Activated CD4-positive, alpha-beta T cell treated with anti-CD3 and anti-CD28 coated beads, Interleukin-2, amount 50 U/mL, for 4 hours (primary cell): ENCODE results near the gene UCK2.
"Not testable (repeated sequence)": the region's sequence is repeated elsewhere in the genome, so short reads cannot be mapped to it uniquely, and the experiment has no call there.

Experiments used
- DNase-seq, 2 experiments: peaks; one replicate each; pipeline ENCODE4 v3.0.0-alpha.2; 2020

UCK2 gene

DNA sequence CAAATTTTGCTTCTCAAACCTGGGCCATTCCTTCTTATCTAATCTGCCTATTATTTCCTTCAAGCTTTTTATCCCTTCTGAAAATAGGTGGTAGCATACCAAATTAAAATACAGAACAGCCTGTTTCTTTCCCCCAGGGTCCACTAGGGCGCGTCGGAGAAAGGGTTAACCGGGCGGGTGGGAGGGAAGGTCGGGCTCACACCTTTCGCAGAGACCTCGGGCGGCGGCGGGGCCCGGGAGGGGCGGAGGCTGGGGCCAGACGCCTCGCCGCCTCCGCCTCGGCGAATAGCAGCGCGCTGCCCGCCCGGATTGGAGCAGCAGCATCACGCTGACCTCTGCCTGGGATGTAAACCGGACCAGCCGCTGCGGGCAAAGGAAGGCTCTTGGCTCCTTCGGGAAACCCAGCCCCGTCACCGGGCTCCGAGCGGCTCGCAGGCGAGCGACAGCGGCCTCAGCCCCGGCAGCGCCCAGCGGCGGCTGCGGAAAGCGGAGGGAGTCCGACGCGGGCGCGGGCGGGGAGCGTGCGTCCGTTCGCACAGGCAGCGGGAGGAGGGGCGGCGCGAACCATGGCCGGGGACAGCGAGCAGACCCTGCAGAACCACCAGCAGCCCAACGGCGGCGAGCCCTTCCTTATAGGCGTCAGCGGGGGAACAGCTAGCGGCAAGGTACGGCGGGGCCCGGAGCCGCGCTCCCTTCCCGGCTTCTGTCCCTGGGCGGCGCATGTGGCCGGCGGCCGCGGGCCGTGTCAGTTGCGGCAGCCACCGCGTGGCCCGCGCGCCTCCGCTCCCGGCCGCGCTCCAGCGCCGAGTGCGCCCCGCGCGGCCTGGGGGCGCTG is at the start of gene UCK2:
UCK2 (plus strand) TSS at position 347 of the 835 bp plus-strand sequence; CDS start at position 567, 220 bp downstream.
- DNase-seq, result peak; percentile 28 to 37

DNA sequence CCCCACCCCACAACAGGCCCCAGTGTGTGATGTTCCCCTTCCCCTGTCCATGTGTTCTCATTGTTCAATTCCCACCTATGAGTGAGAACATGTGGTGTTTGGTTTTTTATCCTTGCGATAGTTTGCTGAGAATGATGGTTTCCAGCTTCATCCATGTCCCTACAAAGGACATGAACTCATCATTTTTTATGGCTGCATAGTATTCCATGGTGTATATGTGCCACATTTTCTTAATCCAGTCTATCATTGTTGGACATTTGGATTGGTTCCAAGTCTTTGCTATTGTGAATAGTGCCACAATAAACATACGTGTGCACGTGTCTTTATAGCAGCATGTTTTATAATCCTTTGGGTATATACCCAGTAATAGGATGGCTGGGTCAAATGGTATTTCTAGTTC is 49.2 kb upstream of the UCK2 start:
- not testable (repeated sequence) for DNase-seq

GRCh38 chr1:165783519-165783918 is 43.9 kb upstream of the UCK2 start:
- DNase-seq, result not testable (repeated sequence)

GRCh38 chr1:165787741-165788140 is 39.7 kb upstream of the UCK2 start:
- no peak for DNase-seq

DNA sequence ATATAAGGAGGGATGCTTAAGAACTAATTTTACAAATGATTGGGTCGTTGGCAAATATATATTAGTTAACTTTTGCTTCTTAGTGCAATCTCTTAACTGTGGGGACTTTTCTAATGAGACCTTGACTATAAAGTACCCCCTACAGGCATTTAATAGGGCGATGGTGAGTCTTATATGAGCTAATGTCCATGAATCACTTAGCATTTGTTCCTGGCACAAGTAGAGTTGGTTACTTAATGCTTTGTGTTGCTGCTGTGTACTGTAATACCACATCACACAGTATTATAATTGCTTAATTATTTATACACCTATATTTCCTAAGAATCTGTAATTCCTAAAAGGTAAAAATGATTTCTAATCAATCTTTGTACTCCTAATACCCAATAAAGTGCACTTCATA is 33.5 kb upstream of the UCK2 start:
- no peak for DNase-seq

DNA sequence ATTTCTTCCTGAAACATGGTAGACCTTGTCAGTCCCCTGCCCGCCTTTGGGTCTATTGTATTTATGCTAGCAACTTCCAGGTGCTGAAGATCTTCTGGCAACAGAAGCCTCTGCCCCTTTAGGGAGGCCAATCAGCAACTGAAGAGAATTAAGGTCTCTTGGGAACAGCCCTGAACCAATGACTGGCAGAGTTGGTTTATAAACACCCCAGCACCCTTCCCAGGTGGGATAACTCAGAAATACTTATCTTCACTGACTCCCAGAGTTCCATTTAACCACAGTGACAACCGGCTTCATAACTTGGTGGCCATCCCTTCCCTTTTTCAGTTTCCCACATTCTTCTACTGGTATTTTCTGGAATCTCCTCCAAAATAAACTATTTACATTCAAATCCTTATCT is 31.5 kb upstream of the UCK2 start:
- no peak for DNase-seq

- DNase-seq, result no peak
Measured at GRCh38 chr1:165799387-165799786, 28.0 kb upstream of the UCK2 start.

DNA sequence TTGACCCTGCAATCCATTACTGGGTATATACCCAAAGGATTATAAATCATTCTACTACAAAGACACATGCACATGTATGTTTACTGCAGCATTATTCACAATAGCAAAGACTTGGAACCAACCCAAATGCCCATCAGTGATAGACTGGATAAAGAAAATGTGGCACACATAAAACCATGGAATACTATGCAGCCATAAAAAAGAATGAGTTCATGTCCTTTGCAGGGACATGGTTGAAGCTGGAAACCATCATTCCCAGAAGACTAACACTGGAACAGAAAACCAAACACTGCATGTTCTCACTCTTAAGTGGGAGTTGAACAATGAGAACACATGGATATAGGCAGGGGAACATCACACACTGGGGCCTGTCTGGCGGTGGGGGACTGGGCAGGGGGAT is 22.9 kb upstream of the UCK2 start:
- DNase-seq, result not testable (repeated sequence)

- no peak for DNase-seq
Measured at GRCh38 chr1:165807613-165808012, 19.8 kb upstream of the UCK2 start.

DNA sequence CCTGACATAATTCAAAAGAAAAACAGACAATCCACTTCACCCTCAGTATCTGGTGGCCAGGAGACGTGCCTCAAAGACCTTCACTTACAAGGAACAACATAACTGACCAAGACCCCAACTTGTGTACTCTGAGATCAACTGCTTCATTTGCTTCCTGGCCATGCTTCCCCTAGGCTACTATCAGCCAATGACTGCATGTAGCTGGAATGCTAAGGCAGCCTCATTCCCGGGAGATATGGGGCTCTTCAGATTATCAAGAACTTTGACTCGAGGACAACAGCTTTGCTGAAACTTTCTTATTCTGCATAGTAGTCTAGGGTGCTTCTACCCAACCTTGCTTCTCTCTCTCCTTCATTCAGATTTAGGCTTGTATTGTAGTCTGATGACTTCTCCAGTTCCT is 11.7 kb upstream of the UCK2 start:
- no peak for DNase-seq

- no peak for DNase-seq
Measured at GRCh38 chr1:165816157-165816556, 11.3 kb upstream of the UCK2 start.

- DNase-seq, result no peak
Measured at GRCh38 chr1:165816826-165817497, 10.5 kb upstream of the UCK2 start.

GRCh38 chr1:165823552-165824268 is 3.7 kb upstream of the UCK2 start:
- no peak for DNase-seq

DNA sequence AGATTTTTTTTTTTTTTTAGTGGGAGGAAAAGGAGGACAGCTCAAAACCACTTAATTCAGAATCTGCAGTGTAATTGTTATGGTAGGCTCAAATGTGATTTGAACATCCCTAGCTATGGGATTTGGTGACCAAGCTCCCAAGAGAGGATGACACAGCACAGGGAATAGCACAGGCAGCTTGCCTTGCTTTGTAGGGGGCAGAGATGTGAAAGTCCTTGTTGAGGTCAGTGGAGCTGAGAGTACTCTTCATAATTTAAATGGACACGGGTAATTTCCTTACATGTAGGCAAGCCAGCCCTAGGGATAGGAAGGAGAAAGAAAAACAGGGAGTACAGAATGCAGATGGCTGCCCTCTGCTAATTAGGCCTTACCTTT is 3.2 kb upstream of the UCK2 start:
- no peak for DNase-seq

DNA sequence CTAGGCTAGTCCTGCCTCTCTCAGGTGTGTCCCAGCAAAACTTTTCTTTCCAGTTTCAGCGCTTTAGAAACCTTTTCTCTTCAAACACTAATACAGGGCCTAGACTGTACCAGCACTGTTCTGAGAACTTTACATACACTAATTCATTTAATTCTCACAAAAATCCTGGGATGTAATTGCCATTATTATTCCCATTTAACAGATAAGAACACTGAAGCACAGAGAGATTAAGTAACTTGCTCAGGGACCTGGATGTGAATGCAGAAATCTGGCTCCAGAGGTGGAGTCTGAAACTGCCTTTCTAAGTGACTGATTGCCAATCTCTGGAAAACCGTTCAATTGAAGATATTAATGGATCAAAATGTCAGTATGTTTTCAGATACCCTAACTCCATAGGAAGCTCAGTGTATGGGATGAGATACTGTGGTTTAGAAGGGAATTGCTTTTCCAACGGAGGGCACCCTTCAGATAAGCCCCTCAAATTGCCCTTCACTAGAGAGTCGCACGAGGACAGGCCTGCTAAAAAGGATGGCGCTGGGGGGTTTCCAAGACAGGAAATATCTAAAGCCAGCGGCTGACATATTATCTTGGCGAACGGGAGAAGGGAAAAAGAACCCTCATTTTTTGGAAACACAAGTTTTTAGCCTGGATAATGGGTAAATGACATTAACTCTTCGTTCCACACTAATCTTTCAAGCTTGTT is 698 bp upstream of the UCK2 start:
- DNase-seq, result no peak

DNA sequence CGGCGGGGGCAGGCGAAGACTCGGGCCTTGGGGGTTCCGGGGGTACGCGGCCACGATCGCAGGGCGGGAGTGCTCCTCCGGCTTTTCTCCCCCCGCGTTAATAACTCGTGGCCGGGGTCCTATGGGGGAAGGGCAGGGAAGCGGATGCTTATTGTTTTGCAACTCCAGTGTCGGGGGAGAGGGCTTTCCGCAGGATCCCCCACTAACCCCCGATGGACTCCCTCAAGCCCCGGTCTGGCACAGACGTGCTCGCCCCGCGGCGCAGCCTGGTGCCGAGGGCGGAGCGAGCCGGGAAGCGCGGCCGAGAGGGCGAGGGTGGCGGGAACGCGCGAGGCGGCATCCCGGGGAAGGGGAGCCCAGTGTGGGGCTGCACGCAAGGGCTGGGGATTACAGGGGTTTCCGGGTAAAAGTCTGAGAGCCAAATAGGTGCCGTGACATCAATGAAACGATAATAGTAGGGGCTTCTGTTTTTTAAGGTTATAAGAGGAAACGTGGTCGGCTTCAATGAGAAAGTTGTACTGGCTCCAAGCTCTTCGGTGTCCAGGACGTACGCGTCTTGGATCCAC is 772 bp downstream of the UCK2 start:
- peak; percentile 26 to 35 for DNase-seq

- no peak for DNase-seq
Measured at GRCh38 chr1:165828669-165829329, 1.4 kb downstream of the UCK2 start.

DNA sequence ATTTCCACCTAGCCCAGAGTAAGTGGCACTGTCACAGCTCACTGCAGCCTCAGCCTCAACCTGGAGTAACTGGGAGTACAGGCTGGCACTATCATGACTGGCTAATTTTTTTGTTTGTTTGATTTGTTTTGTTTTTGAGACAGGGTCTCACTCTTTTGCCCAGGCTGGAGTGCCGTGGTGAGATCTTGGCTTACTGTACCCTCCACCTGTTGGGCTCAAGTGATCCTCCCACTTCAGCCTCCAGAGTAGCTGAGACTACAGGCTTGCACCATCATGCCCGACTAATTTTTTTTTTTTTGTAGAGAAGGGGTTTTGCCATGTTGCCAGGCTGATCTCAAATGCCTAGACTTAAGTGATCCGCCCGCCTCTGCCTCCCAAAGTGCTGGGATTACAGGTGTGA is 2.5 kb downstream of the UCK2 start:
- DNase-seq, result no peak

DNA sequence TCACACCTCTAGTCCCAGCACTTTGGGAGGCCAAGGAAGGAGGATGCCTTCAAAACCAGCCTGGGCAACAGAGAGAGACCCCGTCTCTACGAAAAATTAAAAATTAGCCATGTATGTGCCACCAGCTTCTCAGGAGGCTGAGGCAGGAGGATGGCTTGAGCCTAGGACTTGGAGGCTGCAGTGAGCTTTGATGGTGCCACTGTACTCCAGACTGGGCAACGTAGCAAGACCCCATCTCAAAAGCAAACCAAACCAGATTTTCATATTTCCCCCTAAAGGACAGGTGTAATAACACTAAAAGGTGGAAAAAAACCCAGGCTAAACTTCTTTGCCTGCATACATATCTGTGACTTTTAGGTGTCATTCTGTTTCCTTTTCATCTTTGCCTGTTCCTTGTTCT is 3.7 kb downstream of the UCK2 start:
- DNase-seq, result no peak

DNA sequence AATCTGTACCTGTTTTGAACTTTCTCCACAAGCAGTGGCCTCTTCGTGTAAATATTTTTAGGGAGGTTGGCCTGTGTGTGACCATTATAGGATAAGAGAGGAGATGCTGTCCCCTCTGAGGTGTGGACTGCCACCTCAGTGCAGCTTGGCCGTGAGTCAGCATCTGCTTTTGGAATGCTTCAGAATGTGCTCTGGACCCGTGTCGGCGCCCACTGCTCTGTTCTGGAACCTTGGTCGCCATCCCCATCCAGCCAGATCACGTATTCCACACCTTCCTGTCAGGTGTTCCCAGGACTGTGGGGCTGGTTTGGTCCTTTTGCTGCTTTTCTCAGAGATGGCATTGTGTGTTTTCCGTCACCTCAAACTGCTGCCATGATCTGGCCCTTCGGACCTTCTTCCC is 5.5 kb downstream of the UCK2 start:
- DNase-seq, result no peak

- no peak for DNase-seq
Measured at GRCh38 chr1:165833358-165833757, 5.9 kb downstream of the UCK2 start.

DNA sequence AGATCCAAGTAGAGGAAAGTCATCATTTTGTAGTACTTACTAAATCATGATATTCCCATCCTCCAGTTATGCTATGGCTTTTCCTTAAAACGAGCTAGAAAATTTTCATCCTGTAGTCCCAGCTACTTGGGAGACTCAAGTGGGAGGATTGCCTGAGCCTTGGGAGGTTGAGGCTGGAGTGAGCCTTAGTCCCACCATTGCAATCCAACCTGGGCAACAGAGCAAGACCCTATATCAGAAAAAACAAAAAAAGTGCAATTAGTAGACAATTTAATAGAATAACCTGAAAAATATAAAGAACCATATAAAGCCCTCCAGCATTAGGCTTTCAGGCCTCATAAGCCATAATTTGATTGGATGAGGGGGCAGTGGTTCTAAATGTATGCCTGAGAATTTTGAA is 6.8 kb downstream of the UCK2 start:
- no peak for DNase-seq
